ENCODE results near the gene PUS1.
A peak's percentile ranks its signal among the peaks of the same experiment; 100 is the strongest.

Gene PUS1

DNA sequence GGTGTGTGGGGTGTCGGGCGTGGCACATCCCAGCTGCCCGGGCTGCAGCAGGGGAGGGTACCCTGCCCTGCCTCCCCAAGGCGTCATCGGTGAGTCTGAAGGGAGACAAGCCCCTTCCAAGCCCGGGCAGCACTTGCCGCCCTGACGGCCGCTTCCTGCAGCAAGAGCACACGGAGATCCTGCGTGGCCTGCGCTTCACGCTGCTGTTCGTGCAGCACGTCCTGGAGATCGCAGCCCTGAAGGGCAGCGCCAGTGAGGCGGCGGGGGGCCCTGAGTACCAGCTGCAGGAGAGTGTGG lies 10.1 kb upstream of the PUS1 start:
- peaks cover 0 to 82% of the 10 kb centered on the region in 2 experiments; a peak in 2 of 3 replicates for H3K36me3 ChIP-seq (ENCODE audit: control insufficient read depth in 2 of 2, insufficient read depth in 1 of 2, low read length in 2 of 2)
- no peak overlapping the region for H3K4me3 ChIP-seq (ENCODE audit: low read depth, low read length)
- ChIA-PET CTCF (no interaction called here), POLR2A (interaction anchor here (0.6 kb wide), 1 partner anchor 185 kb away, joined by 3 read pairs; no protein-coding TSS in a partner anchor)
- no peaks in the 10 kb centered on the region for H3K4me1 ChIP-seq (ENCODE audit: control insufficient read depth, insufficient read depth, low read length)
- H3K9me3 ChIP-seq (ENCODE audit: control insufficient read depth, insufficient read depth, low read depth, low read length), result no peaks in the 10 kb centered on the region
- H3K27ac ChIP-seq (ENCODE audit: extremely low read depth, low read depth, low read length), result no peak overlapping the region
- TF ChIP-seq ZNF354C (tag by site-specific recombination; IDR thresholded peaks at IDR 0.05; ENCODE audit: borderline replicate concordance, low read depth) (no peak), ZNF837 (tag by site-specific recombination; IDR thresholded peaks at IDR 0.05) (no peak), ZNF658 (tag by site-specific recombination; IDR thresholded peaks at IDR 0.05) (no peak), ZFP3 (tag by site-specific recombination; IDR thresholded peaks at IDR 0.05; ENCODE audit: low read depth) (no peak), ZSCAN16 (tag by site-specific recombination; IDR thresholded peaks at IDR 0.05) (no peak), KLF8 (tag by site-specific recombination; IDR thresholded peaks at IDR 0.05) (peak; percentile 81)
- TF ChIP-seq, protein P1, sequence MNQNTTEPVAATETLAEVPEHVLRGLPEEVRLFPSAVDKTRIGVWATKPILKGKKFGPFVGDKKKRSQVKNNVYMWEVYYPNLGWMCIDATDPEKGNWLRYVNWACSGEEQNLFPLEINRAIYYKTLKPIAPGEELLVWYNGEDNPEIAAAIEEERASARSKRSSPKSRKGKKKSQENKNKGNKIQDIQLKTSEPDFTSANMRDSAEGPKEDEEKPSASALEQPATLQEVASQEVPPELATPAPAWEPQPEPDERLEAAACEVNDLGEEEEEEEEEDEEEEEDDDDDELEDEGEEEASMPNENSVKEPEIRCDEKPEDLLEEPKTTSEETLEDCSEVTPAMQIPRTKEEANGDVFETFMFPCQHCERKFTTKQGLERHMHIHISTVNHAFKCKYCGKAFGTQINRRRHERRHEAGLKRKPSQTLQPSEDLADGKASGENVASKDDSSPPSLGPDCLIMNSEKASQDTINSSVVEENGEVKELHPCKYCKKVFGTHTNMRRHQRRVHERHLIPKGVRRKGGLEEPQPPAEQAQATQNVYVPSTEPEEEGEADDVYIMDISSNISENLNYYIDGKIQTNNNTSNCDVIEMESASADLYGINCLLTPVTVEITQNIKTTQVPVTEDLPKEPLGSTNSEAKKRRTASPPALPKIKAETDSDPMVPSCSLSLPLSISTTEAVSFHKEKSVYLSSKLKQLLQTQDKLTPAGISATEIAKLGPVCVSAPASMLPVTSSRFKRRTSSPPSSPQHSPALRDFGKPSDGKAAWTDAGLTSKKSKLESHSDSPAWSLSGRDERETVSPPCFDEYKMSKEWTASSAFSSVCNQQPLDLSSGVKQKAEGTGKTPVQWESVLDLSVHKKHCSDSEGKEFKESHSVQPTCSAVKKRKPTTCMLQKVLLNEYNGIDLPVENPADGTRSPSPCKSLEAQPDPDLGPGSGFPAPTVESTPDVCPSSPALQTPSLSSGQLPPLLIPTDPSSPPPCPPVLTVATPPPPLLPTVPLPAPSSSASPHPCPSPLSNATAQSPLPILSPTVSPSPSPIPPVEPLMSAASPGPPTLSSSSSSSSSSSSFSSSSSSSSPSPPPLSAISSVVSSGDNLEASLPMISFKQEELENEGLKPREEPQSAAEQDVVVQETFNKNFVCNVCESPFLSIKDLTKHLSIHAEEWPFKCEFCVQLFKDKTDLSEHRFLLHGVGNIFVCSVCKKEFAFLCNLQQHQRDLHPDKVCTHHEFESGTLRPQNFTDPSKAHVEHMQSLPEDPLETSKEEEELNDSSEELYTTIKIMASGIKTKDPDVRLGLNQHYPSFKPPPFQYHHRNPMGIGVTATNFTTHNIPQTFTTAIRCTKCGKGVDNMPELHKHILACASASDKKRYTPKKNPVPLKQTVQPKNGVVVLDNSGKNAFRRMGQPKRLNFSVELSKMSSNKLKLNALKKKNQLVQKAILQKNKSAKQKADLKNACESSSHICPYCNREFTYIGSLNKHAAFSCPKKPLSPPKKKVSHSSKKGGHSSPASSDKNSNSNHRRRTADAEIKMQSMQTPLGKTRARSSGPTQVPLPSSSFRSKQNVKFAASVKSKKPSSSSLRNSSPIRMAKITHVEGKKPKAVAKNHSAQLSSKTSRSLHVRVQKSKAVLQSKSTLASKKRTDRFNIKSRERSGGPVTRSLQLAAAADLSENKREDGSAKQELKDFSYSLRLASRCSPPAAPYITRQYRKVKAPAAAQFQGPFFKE (tag by site-specific recombination; IDR thresholded peaks at IDR 0.05; ENCODE audit: borderline replicate concordance), result no peak
- TF ChIP-seq, protein P2, sequence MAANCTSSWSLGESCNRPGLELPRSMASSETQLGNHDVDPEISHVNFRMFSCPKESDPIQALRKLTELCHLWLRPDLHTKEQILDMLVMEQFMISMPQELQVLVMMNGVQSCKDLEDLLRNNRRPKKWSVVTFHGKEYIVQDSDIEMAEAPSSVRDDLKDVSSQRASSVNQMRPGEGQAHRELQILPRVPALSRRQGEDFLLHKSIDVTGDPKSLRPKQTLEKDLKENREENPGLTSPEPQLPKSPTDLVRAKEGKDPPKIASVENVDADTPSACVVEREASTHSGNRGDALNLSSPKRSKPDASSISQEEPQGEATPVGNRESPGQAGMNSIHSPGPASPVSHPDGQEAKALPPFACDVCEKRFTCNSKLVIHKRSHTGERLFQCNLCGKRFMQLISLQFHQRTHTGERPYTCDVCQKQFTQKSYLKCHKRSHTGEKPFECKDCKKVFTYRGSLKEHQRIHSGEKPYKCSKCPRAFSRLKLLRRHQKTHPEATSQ (tag by site-specific recombination; IDR thresholded peaks at IDR 0.05), result no peak
- TF ChIP-seq, protein P3, sequence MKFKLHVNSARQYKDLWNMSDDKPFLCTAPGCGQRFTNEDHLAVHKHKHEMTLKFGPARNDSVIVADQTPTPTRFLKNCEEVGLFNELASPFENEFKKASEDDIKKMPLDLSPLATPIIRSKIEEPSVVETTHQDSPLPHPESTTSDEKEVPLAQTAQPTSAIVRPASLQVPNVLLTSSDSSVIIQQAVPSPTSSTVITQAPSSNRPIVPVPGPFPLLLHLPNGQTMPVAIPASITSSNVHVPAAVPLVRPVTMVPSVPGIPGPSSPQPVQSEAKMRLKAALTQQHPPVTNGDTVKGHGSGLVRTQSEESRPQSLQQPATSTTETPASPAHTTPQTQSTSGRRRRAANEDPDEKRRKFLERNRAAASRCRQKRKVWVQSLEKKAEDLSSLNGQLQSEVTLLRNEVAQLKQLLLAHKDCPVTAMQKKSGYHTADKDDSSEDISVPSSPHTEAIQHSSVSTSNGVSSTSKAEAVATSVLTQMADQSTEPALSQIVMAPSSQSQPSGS (tag by site-specific recombination; IDR thresholded peaks at IDR 0.05; ENCODE audit: low read depth), result no peak
- TF ChIP-seq, protein P4, sequence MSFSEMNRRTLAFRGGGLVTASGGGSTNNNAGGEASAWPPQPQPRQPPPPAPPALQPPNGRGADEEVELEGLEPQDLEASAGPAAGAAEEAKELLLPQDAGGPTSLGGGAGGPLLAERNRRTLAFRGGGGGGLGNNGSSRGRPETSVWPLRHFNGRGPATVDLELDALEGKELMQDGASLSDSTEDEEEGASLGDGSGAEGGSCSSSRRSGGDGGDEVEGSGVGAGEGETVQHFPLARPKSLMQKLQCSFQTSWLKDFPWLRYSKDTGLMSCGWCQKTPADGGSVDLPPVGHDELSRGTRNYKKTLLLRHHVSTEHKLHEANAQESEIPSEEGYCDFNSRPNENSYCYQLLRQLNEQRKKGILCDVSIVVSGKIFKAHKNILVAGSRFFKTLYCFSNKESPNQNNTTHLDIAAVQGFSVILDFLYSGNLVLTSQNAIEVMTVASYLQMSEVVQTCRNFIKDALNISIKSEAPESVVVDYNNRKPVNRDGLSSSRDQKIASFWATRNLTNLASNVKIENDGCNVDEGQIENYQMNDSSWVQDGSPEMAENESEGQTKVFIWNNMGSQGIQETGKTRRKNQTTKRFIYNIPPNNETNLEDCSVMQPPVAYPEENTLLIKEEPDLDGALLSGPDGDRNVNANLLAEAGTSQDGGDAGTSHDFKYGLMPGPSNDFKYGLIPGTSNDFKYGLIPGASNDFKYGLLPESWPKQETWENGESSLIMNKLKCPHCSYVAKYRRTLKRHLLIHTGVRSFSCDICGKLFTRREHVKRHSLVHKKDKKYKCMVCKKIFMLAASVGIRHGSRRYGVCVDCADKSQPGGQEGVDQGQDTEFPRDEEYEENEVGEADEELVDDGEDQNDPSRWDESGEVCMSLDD (tag by site-specific recombination; IDR thresholded peaks at IDR 0.05), result peak; percentile 60; the same call in 1 of the 2 replicates
- TF ChIP-seq, protein P5, sequence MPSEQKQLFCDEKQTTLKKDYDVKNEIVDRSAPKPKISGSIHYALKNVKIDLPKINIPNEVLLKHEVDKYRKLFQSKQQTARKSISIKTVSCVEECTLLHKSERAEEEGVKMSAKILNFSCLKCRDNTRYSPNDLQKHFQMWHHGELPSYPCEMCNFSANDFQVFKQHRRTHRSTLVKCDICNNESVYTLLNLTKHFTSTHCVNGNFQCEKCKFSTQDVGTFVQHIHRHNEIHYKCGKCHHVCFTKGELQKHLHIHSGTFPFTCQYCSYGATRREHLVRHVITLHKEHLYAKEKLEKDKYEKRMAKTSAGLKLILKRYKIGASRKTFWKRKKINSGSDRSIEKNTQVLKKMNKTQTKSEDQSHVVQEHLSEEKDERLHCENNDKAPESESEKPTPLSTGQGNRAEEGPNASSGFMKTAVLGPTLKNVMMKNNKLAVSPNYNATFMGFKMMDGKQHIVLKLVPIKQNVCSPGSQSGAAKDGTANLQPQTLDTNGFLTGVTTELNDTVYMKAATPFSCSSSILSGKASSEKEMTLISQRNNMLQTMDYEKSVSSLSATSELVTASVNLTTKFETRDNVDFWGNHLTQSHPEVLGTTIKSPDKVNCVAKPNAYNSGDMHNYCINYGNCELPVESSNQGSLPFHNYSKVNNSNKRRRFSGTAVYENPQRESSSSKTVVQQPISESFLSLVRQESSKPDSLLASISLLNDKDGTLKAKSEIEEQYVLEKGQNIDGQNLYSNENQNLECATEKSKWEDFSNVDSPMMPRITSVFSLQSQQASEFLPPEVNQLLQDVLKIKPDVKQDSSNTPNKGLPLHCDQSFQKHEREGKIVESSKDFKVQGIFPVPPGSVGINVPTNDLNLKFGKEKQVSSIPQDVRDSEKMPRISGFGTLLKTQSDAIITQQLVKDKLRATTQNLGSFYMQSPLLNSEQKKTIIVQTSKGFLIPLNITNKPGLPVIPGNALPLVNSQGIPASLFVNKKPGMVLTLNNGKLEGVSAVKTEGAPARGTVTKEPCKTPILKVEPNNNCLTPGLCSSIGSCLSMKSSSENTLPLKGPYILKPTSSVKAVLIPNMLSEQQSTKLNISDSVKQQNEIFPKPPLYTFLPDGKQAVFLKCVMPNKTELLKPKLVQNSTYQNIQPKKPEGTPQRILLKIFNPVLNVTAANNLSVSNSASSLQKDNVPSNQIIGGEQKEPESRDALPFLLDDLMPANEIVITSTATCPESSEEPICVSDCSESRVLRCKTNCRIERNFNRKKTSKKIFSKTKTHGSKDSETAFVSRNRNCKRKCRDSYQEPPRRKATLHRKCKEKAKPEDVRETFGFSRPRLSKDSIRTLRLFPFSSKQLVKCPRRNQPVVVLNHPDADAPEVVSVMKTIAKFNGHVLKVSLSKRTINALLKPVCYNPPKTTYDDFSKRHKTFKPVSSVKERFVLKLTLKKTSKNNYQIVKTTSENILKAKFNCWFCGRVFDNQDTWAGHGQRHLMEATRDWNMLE (tag by site-specific recombination; conservative IDR thresholded peaks at IDR 0.05; ENCODE audit: low read depth), result no peak

Measured in HEK293 (cell line).